ENCODE measurements around the gene ALDH3B2. TPM values are rescaled to one million over a fixed set of nuclear protein-coding genes. Genes with fewer than 3 reads are reported as not detected.
"Not testable (repeated sequence)": the region's sequence is repeated elsewhere in the genome, so short reads cannot be mapped to it uniquely, and the experiment has no call there.

The ALDH3B2 gene
- total and polyA plus RNA-seq, 10 donors, result 0.03 TPM; not detected in 9

DNA sequence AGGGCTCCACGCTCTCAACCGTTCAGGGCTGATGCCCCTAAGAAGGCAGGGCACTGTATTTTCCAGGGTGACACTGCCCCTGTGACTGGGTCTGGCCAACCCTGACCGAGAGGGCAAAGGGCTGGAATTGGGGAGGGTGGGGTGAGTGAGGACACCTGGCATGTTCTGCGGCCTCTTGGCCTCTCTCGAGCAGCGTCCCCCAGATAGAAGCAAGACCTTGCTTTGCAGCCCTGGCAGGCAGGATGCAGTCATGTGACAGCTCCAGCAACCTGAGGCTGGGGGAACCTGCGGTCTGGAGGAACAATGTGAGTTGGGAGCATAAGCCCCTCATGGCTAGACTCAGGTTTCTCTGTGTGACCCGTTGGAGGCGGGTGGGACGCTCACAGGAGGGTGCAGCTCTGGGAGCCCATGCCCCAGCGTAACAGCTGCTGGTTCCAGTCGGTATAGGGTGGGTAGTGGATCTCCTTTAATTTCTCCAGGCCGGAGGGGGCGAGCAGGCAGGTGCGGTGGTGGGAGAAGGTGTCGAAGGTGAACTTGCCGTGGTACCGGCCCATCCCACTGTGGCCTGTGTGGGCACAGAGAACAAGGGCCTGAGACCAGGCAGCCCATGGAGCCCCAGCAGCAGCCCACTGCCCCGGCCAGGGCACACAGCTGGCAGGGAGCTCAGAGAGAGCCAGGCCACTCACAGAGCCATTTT, 11.4 kb downstream of the ALDH3B2 start:
- Histone ChIP-seq H3K9me3 (no peaks in the 10 kb centered on the region), H3K4me3 (no peak overlapping the region), H3K27ac (no peak overlapping the region), H3K4me1 (peaks cover 4 to 28% (median 19%) of the 10 kb centered on the region in 6 donors), H3K27me3 (replicated peaks in 1 of 7) (peaks cover 0 to 3% (median 0%) of the 10 kb centered on the region in 7 donors), H3K36me3 (no peaks in the 10 kb centered on the region)
- intact Hi-C loops (cut with DNase I; ENCODE audit: low total_unique reads), result no loop called here
- 76 to 93% (median 83%) methylated on average over 11 to 19 of the region's 19 CpGs for WGBS, 5 donors
- no peak for DNase-seq
- TF ChIP-seq POLR2AphosphoS5 (IDR thresholded peaks at IDR 0.05) (no peak), POLR2A (IDR thresholded peaks at IDR 0.05) (no peak), CTCF (IDR thresholded peaks at IDR 0.05 in 8 of 11, conservative IDR thresholded peaks at IDR 0.05 in 3 of 11) (no peak)

DNA sequence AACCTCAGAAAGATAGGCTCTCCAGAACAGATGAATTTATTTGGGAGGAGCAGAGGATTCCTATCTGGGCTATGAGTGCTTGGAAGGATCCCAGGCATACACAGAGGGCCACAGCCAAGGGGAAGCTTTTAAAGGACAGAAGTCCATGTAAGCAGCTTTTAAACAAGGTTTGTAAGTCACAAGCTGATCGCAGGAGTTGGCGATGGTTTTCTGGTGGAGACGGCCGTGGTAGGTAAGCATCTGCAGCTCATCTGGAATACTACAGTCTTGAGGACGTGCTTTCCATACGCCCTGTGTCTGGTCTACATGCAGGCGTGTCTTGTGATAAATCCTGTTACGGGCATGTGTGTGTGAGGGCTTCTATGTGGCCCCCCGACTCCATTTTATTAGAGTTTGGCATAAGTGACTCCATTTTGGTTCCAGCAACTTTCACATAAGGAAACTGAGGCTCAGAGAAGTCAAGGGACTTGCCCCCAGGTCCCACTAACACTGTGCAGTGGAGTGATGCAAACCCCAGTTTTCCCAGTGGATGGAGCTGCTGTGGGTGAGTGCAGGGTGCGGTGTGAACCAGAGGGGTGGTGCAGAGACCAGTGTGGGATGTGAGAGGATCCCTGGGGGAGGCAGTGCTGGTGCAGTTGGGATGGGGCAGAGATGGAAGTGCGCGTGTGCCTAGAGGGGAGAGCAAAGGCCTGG, 12.1 kb downstream of the ALDH3B2 start:
- Histone ChIP-seq H3K9me3 (peaks cover 0 to 2% (median 0%) of the 10 kb centered on the region in 8 donors), H3K36me3 (no peaks in the 10 kb centered on the region), H3K27me3 (replicated peaks in 1 of 7) (peaks cover 0 to 2% (median 0%) of the 10 kb centered on the region in 7 donors), H3K4me1 (peaks cover 0 to 21% (median 12%) of the 10 kb centered on the region in 6 donors), H3K27ac (no peak overlapping the region), H3K4me3 (no peak overlapping the region)
- intact Hi-C loops (cut with DNase I; ENCODE audit: low total_unique reads), result no loop called here
- no peak for DNase-seq
- no peak for TF ChIP-seq CTCF (IDR thresholded peaks at IDR 0.05 in 8 of 11, conservative IDR thresholded peaks at IDR 0.05 in 3 of 11)
- no peak for TF ChIP-seq POLR2A (IDR thresholded peaks at IDR 0.05)
- no peak for TF ChIP-seq POLR2AphosphoS5 (IDR thresholded peaks at IDR 0.05)
- WGBS, 5 donors, result 85 to 95% (median 90%) methylated on average over 12 of the region's 12 CpGs

DNA sequence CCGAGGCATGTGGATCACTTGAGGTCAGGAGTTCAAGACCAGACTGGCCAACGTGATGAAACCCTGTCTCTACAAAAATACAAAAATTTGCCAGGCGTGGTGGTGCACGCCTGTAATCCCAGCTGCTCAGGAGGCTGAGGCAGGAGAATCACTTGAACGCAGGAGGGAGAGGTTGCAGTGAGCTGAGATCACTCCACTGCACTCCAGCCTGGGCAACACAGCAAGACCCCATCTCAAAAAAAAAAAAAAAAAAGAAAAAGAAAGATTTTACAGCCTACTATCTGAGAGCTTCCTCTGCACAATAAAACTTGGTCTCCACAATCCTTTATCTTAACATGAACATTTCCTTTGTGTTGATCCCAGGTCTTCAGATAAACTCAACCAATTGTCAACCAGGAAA, 13.7 kb downstream of the ALDH3B2 start:
- Histone ChIP-seq H3K4me1 (peaks cover 0 to 14% (median 4%) of the 10 kb centered on the region in 6 donors), H3K9me3 (peaks cover 0 to 17% (median 8%) of the 10 kb centered on the region in 8 donors)
- H3K36me3 ChIP-seq; H3K4me3 ChIP-seq; H3K27ac ChIP-seq; intact Hi-C loops (cut with DNase I; ENCODE audit: low total_unique reads); H3K27me3 ChIP-seq (replicated peaks in 1 of 7); DNase-seq: not testable (repeated sequence)
- whole genome bisulfite sequencing, 5 donors, result 62 to 89% (median 82%) methylated on average over 5 of the region's 5 CpGs

DNA sequence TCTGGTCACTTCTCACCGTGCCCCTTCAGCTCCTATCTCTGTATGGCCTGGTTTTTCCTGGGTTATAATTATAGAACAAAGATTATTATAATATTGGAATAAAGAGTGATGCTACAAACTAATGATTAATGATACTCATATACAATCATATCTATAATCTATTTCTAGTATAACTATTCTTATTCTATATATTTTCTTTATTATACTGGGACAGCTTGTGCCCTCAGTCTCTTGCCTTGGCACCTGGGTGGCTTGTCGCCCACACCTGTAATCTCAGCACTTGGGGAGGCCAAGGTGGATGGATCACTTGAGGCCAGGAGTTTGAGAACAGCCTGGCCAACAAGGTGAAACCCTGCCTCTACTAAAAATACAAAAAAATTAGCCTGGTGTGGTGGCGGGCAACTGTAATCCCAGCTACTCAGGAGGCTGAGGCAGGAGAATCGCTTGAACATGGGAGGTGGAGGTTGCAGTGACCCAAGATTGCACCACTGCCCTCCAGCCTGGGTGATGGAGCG, 14.7 kb downstream of the ALDH3B2 start:
- peaks cover 0 to 21% (median 10%) of the 10 kb centered on the region in 8 donors for H3K9me3 ChIP-seq
- peaks cover 0 to 14% (median 4%) of the 10 kb centered on the region in 6 donors for H3K4me1 ChIP-seq
- H3K27ac ChIP-seq; H3K27me3 ChIP-seq (replicated peaks in 1 of 7); H3K36me3 ChIP-seq; DNase-seq; H3K4me3 ChIP-seq; intact Hi-C loops (cut with DNase I; ENCODE audit: low total_unique reads): not testable (repeated sequence)
- WGBS, 5 donors, result 58 to 70% (median 60%) methylated on average over 5 of the region's 5 CpGs
- TF ChIP-seq CTCF (IDR thresholded peaks at IDR 0.05 in 8 of 11, conservative IDR thresholded peaks at IDR 0.05 in 3 of 11), result peak in 5 of 11 experiments; percentile 43 to 67 (median 51)
